GM12878 (cell line): ENCODE measurements around the gene KRIT1.

ENCODE experiments used
- MYC ChIP-seq: IDR thresholded peaks from 2 replicates; pipeline ENCODE4 v1.6.1; 2011; ENCODE audit warnings: mild to moderate bottlenecking, low read length, moderate library complexity, inconsistent platforms; ENCODE audit not compliant: insufficient read depth, insufficient replicate concordance, insufficient read length, severe bottlenecking
- POLR2A ChIP-seq: IDR thresholded peaks from 2 replicates; pipeline ENCODE4 v1.6.1; 2011; ENCODE audit warnings: low read depth, mild to moderate bottlenecking, low read length
- TF ChIP-seq, protein P1 (sequence below), 3 experiments: IDR thresholded peaks in 2 of 3; conservative IDR thresholded peaks in 1 of 3; 2 replicates each; pipeline ENCODE4 v1.5.1; 2011; ENCODE audit warnings: low read depth in 3 of 3, low read length in 3 of 3, mild to moderate bottlenecking in 3 of 3, control low read depth in 2 of 3, moderate library complexity in 2 of 3, inconsistent platforms in 1 of 3, mixed read lengths in 1 of 3; ENCODE audit not compliant: control insufficient read depth in 2 of 3, insufficient read depth in 1 of 3; ENCODE audit errors: extremely low read depth in 1 of 3

DNA sequence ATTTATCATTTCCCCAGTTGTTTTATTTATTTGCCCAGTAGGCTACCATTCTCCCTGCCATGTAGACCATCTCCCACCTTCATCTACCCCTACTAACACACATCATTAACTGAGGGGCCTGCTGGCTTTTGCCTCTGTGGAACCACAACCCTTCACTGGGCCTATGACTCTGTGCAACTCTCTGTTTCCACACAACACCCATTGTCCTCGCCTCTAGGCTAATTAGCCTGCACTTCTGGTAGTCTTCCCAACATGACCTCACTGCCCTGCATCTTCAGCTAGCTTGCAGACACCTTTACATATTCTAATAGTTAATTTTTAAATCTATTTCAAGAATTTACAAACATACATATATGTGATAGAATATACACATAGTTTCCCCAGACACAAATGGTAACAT, 7.5 kb upstream of the KRIT1 start:
- TF ChIP-seq, protein P1, sequence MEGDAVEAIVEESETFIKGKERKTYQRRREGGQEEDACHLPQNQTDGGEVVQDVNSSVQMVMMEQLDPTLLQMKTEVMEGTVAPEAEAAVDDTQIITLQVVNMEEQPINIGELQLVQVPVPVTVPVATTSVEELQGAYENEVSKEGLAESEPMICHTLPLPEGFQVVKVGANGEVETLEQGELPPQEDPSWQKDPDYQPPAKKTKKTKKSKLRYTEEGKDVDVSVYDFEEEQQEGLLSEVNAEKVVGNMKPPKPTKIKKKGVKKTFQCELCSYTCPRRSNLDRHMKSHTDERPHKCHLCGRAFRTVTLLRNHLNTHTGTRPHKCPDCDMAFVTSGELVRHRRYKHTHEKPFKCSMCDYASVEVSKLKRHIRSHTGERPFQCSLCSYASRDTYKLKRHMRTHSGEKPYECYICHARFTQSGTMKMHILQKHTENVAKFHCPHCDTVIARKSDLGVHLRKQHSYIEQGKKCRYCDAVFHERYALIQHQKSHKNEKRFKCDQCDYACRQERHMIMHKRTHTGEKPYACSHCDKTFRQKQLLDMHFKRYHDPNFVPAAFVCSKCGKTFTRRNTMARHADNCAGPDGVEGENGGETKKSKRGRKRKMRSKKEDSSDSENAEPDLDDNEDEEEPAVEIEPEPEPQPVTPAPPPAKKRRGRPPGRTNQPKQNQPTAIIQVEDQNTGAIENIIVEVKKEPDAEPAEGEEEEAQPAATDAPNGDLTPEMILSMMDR (IDR thresholded peaks at IDR 0.05 in 2 of 3, conservative IDR thresholded peaks at IDR 0.05 in 1 of 3; ENCODE audit: control insufficient read depth in 2 of 3, extremely low read depth in 1 of 3, insufficient read depth in 1 of 3, low read depth in 3 of 3, low read length in 3 of 3): no peak
- TF ChIP-seq POLR2A (no peak), MYC (no peak)
